ENCODE results near the gene ETNK2.

DNA sequence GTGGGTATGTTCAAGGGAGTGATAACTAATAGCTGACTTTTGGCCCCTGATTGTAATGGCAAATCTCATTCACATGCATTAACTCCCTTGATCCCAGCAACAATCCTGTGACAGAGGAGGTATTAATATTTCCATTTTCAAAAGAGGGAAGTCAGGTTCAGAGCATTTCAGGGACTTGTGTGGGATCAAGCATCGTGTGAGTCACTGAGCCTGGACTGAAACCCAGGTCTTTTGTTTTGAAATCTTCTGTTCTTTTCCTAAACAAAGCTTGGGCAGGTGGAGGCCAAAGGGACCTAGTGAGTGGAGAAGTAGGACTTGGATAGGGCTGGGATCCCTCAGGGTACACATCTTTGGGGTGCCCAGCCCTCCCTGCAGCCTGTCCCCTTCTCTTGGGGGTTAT is 37.9 kb downstream of the ETNK2 start:
- TF ChIP-seq, protein P1, sequence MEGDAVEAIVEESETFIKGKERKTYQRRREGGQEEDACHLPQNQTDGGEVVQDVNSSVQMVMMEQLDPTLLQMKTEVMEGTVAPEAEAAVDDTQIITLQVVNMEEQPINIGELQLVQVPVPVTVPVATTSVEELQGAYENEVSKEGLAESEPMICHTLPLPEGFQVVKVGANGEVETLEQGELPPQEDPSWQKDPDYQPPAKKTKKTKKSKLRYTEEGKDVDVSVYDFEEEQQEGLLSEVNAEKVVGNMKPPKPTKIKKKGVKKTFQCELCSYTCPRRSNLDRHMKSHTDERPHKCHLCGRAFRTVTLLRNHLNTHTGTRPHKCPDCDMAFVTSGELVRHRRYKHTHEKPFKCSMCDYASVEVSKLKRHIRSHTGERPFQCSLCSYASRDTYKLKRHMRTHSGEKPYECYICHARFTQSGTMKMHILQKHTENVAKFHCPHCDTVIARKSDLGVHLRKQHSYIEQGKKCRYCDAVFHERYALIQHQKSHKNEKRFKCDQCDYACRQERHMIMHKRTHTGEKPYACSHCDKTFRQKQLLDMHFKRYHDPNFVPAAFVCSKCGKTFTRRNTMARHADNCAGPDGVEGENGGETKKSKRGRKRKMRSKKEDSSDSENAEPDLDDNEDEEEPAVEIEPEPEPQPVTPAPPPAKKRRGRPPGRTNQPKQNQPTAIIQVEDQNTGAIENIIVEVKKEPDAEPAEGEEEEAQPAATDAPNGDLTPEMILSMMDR (IDR thresholded peaks at IDR 0.05), result no peak
- no peak for TF ChIP-seq POLR2A (IDR thresholded peaks at IDR 0.05)

All from right lobe of liver (tissue), 4 donors.